HG02678 (cell line): ENCODE measurements around the gene LRRC4C.
"Not testable (repeated sequence)": the region's sequence is repeated elsewhere in the genome, so short reads cannot be mapped to it uniquely, and the experiment has no call there.

Experiments
- ATAC-seq: cut with Tn5 transposase; IDR thresholded peaks from one replicate; pipeline ENCODE4 v1.9.1; 2021; ENCODE audit warnings: mild to moderate bottlenecking, moderate library complexity; ENCODE audit not compliant: unreplicated experiment

The LRRC4C gene

DNA sequence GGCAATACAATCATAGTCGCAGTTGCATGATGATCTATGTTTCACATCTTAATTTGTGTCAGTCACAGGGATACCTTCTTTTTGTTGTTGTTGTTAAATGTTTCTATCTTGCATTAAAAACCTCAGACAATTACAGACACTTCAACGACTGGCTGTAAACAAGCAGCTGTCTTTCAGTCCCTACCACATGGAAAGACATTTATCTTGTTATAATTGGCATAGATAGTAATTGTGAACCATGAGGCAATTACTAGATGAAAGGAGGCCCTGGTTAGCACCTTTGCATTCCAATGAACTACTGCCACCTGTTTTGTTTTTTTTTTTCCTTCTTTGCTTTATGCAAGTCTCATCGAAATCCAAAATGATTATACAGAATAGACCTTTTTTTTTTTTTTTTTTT is 416.8 kb downstream of the LRRC4C start:
- ATAC-seq: no peak

DNA sequence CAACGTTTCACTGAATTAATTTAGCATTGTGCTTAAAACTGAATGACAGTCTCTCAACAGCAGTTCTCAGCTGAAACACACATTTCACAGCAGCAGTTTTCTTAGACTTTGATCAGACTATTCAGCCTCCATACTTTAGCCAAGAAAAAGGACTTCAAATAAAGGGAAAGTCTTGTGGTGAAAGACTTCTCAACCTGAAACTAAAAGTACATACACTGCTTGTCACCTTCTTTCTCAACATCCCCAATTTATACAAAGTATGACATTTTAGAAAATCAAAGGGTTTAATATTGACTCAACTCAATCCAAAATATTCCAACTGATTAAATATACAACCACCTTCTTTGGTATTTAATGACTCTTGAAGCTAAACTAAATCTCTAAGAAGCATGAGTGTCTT is 419.0 kb downstream of the LRRC4C start:
- no peak for ATAC-seq

DNA sequence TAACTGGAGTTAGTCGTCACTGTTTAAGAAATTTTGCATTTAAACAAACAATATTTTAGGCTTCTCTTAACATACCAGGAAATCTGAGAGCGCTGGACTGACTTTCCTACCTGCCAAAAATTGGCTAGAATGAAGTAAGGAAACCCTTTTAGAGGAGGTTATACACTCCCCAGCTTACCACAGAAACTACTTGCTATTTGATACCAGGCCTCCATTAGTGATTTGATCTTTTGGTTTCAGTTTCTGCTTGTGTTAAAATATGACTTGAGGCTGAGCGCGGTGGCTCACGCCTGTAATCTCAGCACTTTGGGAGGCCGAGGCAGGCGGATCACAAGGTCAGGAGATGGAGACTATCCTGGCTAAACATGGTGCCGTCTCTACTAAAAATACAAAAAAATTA is 419.9 kb downstream of the LRRC4C start:
- no peak for ATAC-seq

DNA sequence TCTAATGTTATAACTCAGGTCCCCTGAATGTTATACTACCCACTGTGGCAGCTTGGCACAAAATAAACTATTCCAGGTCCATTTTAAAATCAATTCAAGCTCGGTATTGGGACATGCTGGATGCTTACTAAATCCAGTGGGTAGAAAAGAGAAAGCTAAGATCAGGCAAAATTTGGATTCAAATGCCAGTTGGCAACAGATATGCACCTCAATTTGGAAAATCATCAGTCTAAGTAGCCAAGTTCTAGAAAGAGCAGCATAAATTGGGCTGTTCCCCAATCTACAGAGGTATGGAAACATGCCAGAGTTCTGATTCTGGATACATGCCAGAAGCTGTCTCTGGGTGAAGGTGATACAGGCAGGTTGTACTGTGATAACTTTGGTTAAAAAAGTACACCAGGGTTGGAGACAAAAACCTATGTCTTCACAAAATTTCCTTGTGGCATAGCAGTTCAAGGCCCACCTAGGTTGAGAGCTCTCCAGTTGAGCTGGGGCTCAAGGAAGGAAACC is 427.8 kb downstream of the LRRC4C start:
- ATAC-seq: no peak

DNA sequence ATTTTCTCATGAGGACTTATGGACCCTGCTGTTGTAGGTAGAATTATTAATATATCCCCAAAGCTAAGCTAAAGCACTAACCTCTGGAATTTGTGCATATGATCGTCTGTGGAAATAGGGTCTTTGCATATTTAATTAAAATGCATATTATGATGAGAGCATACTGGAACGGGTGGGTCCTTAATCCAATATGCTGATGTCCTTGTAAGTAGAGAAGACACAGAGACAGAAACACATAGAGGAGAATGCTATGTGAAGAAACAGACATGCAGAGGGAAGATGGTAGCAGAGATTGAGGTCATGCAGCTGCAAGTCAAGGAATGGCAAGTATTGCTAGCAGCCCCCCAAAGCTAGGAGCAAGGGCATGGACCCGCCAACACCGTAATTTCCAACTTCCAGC is 439.2 kb downstream of the LRRC4C start:
- no peak for ATAC-seq

DNA sequence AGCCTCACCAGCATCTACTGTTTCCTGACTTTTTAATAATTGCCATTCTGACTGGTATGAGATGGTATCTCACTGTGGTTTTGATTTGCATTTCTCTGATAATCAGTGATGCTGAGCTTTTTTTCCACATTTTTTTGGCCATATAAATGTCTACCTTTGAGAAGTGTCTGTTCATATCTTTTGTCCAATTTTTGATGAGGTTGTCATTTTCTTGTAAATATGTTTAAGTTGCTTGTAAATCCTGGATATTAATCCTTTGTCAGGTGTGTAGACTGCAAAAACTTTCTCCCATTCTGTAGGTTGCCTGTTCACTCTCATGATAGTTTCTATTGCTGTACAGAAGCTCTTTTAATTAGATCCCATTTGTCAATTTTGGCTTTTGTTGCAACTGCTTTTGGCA is 439.8 kb downstream of the LRRC4C start:
- ATAC-seq: not testable (repeated sequence)

DNA sequence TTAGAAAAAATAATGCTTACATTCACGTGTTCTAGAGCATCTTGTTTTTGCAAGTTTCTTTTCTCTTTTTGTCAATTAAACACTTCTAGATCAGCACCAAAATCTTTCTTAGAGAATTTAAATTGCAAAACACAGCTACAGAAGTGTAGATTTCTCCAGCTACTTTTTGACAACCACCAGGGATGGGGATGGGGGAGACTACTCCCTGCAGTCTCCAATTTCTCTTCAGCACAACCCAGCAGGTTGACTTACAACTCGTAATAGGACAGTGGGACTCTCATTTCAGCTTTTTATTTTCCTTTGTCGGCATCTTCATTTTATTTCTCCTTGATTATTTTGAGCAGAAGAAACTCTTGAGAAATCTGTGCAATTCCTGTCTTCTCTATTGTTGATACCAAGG is 441.2 kb downstream of the LRRC4C start:
- no peak for ATAC-seq

DNA sequence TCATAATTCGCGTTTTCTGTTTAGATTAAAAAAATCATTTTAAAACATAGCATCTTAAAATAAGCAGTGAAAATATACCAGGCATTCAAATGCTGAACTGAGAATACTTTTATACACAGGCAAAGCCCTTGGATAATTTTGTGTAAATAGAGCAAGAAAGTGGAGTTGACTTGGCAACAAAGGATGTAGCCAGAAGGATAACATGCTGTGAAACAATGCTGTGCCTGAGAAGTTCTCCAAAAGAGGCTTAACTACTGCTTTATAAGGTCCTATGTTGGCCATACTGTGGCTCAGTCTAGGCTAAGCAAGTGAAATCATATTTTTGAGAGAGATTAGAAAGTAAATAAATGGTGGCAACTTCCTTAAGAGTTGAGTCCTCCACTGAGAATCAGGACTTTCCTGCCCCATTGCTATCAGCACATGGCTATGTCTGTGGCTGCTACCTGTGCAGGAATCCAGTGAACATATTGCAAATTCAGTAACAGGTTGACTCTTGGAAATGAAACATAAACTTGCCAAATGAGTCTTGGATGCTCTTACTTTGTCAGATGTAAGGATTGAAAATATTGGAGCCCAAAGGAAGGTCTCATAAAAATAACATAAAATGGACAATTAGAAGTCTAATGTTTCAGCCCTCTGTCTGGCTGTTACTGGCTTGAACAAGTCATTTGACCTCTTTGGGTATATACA is 448.9 kb downstream of the LRRC4C start:
- ATAC-seq: no peak

DNA sequence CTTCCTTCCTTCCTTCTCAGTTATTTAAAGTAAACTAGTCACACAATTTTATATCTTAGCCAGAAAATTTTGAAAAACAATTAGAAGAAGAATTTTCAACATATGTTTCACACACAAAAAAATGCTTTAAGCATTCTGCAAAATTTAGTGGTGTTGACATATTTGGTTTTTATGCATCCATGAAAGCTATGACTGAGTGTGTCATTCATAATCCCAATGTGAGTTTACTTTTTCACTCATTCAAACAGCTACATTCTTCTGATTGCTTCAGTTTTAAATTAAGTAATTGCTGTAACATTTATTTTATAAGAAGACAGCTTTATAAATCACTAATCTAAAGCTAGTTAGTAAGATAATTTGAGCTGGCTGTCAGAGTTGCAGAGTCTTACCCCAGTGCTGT is 453.5 kb downstream of the LRRC4C start:
- ATAC-seq: no peak

DNA sequence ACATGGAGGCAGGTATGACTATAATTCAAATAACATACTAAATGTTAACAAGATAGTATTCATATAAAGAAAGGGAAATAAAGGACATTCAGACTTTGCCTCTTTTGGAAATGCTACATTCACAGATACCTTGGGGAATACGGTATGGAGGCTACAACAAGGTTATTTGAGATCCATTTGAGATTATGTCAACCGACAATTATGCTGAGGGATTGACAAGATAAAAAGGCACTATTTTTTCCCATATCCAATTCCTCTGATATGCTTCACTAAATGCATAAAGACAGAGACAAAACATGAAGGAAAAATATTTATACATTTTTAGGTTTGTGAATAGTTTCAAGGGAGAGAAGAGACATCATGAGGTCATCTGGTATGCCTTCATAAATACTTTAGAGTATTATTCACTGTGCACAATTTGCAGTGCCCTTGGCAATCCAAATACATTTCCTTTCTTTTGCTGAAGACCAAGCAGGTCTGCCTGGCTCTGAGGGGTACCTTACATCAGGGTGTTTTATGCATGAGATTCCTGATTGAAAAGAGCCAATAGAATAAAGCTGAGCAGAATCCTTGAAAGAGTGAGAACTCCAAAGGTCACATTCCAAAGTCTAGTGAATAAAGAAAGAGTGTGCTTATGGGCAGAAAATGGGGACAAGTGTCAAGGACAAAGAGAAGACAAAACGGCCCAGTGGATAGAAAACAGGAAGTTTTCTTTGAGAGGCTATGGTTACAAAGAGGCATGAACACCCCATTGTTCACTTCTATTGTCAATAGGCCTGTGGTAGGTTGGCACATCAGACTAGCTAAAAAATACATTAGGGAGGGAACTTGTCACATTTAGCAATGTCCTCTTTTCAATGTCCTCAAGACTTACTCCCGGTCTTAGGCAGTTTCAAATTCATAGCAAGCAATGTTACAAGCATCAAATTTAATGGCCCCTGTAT is 455.8 kb downstream of the LRRC4C start:
- ATAC-seq: no peak

DNA sequence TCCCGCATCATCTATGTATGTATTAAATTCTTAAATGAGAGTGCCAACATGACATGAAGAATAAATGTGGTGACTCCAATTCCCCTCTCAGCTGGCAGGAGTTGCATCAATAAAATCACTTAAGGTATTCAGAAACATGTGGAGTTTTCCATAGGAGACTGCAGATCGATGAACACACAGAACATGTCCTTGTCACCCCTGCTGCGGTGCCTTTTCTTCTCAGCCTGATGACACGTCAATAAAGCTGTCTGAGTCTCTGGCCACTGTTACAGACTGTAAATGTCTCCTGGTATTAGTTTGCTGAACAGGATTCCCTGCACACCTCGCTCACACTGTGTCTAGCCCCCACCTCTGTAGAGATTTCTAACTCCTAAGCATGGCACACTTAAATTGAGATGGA is 460.5 kb downstream of the LRRC4C start:
- no peak for ATAC-seq

DNA sequence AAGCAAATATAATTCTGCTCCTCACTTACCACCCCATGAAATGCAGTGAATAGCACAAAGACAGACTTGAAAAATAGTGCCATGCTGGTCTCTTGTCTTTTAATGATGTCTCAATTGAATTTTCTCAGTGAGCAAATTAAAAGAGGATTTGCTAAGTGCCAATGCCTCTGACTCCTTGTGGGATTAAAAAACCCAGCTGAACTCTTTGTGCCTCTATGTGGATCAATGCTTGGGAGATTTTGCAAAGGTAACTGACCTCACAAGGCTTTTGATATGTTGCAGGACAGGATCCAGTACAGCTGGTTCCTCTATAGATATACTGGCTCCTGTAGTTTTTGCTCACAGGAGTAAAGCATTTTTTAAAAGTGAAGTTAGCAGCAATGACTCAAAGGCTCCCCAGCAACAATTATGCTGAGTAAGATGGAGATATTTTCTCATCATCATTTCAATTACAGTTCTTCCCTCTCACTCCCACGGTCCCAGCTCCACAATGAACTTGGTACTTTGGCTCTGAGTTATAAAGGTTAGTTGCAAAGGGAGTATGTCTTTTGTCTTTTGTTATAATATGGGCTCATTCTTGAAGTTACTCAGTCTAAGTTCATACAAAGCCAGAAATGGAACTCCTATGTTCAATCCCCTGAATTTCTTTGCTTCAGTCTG is 471.5 kb downstream of the LRRC4C start:
- ATAC-seq: no peak

DNA sequence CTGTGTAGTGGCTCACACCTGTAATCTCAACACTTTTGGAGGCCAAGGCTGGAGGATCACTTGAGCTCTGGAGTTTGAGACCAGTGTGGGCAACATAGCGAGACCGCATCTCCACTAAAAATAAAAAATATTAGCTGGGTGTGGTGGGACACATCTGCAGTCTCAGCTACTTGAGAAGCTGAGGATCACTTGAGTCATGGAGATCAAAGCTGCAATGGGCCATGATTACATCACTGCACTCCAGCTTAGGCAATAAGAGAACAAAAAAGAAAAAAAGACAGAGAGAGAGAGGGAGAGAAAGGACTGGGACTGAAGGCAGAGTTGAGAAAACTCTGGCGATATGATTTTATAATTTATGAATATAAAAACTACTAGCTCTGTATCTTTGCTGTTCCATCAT is 473.1 kb downstream of the LRRC4C start:
- no peak for ATAC-seq

DNA sequence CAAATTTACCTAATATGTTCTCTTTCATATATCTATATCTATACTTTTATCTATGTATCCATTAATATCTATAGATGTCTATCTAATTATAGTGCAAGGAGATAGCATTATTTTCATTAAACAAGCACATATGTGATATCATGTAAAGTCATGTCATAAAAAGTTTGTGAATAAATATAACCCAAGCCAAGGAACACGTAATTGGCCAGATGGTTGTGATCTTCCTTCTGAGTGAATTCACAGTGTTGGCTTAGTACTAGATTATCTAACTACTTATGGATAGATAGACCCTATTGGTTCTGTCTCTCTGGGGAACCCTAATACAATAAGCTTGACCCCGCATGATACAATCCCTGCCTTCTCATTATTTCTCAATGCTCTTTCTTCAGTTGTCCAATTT is 484.4 kb downstream of the LRRC4C start:
- no peak for ATAC-seq

DNA sequence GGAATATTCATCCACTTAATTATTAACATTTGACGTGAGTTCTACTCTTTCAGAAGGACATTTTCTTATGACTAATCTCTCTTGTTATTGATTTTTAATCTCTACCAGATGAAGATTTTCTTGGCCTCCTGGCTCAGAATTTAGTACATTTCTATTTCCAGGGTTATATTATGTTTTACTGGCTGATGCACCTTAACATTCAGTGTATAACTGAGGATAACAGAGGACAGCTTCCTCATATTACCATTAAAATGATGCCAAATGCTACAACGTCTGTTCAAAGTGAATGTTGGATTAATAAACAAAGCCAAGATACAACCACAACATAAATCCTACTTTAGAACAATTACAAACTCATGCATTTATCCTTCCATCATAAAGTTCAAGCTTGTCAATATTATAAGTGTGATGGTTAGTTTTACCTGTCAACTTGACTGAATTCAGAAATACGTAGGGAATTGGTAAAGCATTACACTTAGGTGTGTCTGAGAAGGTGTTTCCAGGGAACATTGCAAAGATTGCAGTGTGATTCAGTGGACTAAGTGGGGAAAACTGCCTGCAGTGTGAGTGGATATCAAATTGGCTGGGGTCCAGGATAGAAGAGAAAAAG is 485.2 kb downstream of the LRRC4C start:
- ATAC-seq: no peak

DNA sequence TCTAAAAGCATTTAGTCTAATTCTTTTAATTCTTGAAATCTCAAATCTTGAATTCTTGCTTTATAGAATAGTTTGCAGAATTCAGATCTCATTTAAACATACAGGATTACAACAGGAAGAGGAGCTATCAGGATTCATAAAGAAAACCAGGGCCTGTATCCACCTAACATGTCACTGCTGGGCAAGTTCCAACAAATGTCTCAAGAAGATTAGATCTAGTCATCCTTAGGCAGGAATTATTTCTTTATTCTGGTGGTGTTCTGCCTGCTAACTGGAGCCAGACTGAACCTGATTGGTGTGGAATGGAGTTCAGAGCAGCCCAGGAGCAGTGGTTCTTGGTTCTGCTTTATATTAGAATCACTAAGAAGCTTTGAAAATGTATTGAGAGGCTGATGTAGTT is 500.7 kb downstream of the LRRC4C start:
- ATAC-seq: no peak

DNA sequence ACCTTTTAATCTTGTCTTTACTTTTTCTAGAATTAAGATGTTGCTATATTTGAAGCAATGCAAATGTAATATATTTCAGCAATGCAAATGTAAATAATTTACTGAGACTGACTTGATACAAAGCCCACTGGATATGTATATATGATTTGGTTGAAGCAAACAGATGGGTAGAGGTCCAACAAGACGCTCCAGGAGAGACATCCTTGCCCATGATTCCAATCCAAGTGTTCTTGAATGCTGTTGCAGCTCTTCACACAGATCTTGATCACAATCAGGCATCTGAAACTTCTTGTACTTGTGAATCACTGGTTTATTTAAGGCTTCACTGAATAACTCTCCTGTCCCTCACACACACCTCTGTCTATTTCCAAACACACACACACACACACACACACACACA is 507.0 kb downstream of the LRRC4C start:
- no peak for ATAC-seq

DNA sequence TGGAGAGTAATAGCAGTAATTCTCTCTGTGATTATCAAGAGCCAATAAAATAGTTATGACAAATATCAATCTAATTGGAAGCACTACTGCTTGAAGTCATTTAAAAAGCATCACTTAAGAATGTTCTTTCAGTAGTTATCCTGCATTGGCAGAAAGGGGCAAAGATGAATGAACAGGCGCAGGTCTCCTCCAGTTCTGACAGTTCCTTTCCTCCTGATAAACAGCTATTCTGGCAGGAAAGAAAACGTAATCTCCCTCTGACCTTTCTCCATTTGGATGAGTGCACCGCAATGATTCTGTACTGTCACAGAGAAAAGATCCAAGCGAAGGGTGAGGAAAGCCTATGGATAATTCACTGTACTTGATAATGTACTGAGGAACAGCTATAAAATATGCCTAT is 521.5 kb downstream of the LRRC4C start:
- ATAC-seq: no peak

DNA sequence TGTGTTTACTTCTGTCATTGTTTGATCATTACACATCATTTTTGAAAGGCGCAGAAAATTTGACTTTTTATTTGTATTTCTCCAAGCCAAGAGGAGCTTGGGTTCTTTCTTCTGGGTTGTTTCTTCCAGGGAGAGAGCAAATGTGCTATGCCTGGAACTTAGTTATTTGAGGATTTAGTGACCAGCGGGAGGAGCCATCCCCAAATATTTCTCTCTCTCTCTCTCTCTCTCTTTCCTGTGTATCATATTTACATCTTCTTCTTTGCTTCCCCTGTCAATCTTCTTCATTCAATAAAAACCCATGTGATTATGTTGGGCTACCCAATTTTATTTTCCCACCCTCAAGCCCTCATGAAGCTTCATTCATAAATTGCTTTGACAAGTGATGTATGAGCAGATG is 534.5 kb downstream of the LRRC4C start:
- no peak for ATAC-seq

DNA sequence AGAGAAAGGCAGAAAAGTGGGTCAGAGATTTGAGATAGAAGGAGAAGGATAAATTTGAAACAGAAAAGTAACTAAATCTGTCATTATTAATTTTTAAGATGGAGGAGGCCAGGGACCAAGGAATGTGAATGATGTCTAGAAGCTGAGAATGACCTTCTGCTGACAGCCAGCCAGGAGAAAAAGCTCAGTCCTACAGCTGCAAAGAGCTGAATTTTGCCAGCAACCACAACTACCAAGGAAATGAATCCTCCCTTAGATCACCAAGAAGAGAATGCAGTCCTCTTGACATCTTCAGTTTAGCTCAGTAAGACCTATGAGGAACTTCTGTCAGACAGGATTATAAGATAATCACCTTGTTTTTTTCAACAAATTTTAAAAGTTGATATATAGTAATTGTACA is 538.2 kb downstream of the LRRC4C start:
- ATAC-seq: no peak

DNA sequence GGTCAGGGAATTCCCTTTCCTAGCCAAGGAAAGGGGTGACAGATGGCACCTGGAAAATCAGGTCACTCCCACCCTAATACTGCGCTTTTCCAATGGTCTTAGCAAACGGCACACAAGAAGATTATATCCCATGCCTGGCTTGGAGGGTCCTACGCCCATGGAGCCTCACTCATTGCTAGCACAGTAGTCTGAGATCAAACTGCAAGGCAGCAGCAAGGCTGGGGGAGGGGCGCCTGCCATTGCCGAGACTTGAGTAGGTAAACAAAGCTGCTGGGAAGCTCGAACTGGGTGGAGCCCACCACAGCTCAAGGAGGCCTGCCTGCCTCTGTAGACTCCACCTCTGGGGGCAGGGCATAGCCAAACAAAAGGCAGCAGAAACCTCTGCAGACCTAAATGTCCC is 548.7 kb downstream of the LRRC4C start:
- not testable (repeated sequence) for ATAC-seq
